ENCODE data around the gene ENO1. TPM values are rescaled to one million over a fixed set of nuclear protein-coding genes. Genes with fewer than 3 reads are reported as not detected.

ENO1 gene
- total RNA-seq, 1 donor from 2014 or later, result 1,108 TPM

- DNase-seq (ENCODE audit: extremely low read depth, low read depth, low spot score), result no peak
Measured at GRCh38 chr1:8871965-8872399, 6.5 kb downstream of the ENO1 start.

GRCh38 chr1:8871539-8871935, 6.9 kb downstream of the ENO1 start:
- DNase-seq (ENCODE audit: extremely low read depth, low read depth, low spot score), result no peak

- DNase-seq (ENCODE audit: extremely low read depth, low read depth, low spot score), result no peak
Measured at GRCh38 chr1:8870616-8871538, 7.6 kb downstream of the ENO1 start.

- no peak for DNase-seq (ENCODE audit: extremely low read depth, low read depth, low spot score)
Measured at GRCh38 chr1:8870103-8870502, 8.4 kb downstream of the ENO1 start.

DNA sequence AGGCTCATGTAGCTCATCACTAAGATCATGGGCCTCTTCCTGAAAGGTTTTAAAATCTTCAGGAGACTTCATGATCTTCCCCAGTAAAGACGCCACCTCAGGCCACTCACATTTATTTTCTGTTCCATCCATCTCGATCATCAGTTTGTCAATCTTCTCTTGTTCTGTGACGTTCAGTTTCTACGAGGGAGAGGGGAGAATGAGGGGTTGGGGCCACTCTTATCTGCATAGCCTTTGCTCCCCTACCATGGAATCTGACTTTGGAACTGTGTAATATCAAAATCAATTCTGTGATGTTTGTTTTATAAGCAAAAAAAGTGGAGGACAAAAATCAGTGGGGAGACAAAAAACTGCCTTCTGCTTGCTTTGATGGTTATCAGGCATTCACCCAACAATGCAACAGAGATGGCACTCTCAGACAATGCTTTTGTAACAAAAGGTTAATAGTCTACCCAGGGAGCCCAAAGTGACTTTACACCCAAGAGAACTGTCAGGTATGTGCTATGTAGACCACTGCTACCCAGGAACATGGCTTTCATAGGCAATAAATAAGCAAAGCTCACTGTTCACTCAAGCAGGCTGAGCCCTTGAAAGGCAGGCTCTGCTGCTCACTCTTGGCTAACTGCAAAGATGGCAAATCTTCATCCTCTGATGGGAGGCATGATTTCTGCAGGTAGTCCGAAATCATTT, 10.5 kb downstream of the ENO1 start:
- no peak for DNase-seq (ENCODE audit: extremely low read depth, low read depth, low spot score)

GRCh38 chr1:8866792-8867415, 11.6 kb downstream of the ENO1 start:
- no peak for DNase-seq (ENCODE audit: extremely low read depth, low read depth, low spot score)

GRCh38 chr1:8866173-8866791, 12.2 kb downstream of the ENO1 start:
- no peak for DNase-seq (ENCODE audit: extremely low read depth, low read depth, low spot score)

GRCh38 chr1:8864713-8865344, 13.7 kb downstream of the ENO1 start:
- DNase-seq (ENCODE audit: extremely low read depth, low read depth, low spot score), result no peak

- no peak for DNase-seq (ENCODE audit: extremely low read depth, low read depth, low spot score)
Measured at GRCh38 chr1:8863794-8864233, 14.7 kb downstream of the ENO1 start.

DNA sequence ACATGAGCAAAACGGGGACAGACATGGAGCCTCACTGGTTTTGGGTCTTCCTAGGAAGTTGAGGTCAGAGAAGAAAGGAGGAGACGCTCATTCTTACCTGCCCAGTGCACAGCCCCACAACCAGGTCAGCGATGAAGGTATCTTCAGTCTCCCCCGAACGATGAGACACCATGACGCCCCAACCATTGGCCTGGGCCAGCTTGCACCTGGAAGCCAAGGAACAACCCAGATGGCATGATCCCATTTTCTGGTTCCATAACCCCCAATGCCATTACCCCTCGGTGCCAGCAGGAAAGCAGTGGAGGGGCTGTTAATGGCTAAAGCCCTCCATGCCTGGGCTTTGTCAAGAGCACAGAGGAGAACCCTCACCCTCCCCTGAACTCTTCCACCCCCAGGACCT, 15.3 kb downstream of the ENO1 start:
- DNase-seq (ENCODE audit: extremely low read depth, low read depth, low spot score), result no peak

DNA sequence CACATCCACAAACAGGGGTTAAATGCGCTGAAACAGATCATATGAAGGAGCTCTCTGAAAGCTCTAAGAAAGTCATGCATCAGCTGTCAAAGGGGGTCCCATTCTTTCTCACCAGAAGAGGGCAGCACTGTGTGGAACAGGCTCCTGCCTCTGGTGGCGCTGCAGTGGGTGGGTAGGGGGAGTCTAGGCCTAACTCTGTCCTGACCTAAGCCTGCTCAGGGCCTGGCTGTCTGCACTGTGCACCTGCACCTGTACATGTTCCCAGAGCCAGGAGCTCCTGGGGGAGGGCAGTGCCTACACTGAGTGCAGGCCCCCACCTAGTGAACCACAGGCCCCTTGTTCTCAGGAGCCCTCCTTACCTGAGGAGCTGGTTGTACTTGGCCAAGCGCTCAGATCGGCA, 16.0 kb downstream of the ENO1 start:
- DNase-seq (ENCODE audit: extremely low read depth, low read depth, low spot score), result no peak

- no peak for DNase-seq (ENCODE audit: extremely low read depth, low read depth, low spot score)
Measured at GRCh38 chr1:8860738-8861516, 17.6 kb downstream of the ENO1 start.

DNA sequence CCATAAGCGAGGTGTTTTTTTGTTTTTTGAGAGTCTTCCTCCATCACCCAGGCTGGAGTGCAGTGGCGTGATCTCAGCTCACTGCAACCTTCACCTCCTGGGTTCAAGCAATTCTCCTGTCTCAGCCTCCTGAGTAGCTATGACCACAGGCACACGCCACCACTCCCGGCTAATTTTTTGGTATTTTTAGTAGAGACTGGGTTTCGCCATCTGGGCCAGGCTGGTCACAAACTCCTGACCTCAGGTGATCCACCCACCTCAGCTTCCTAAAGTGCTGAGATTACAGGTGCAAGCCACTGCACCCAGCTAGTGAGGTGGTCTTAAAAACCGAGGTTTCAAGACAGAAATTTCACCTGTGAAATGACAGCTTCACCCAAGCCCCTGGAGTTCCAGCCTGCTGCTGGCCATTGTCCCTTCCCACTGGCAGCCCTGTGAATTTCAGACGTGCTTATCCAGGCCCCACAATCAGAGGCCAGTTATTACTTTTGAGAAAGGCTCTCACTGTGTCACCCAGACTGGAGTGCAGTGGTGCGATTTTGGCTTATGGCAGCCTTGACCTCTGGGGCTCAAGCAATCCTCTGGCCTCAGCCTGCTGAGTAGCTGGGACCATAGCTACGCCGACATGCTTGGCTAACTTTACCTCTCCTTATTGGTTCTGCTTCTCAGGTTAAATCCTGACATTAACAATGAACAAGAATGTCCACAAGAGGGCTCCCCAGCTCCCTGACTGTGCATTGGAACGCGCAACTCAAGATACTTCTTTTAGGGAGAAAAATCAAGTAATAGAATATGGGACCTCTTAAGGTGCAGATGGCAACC, 19.4 kb downstream of the ENO1 start:
- no peak for DNase-seq (ENCODE audit: extremely low read depth, low read depth, low spot score)

- DNase-seq (ENCODE audit: extremely low read depth, low read depth, low spot score), result peak; percentile 93
Measured at GRCh38 chr1:8858112-8858668, 20.3 kb downstream of the ENO1 start.

DNA sequence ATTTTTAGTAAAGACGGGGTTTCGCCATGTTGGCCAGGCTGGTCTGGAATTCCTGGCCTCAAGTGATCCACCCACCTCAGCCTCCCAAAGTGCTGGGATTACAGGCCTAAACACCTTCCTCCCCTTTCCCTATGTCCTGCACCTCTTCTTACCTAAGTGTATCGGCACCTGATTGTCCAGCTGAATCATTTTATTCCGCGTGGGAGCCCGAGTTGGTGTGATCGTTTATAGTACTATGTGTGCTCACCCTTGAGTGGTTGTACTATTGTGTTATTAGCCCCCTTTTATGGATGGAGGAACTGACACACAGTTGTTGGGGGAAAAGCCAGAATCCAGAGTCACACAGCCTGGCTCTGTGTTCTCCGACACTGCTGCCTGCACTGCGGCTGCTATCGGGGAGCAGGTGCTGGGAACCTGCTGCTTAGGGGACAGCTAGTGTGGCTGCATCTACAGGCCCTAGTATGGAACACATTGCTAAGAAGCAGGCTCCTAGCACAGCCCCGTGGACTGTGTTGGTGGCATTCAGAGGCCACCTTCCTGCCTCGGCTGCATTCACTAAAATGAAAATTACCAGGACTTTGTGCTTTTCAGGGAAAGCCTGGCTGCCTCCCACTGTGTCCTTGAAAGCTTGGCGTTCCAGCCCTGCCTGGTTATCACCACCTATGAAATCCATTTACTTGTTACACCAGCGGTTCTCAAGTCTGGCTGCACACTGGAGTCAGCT, 21.6 kb downstream of the ENO1 start:
- DNase-seq (ENCODE audit: extremely low read depth, low read depth, low spot score), result no peak

- DNase-seq (ENCODE audit: extremely low read depth, low read depth, low spot score), result no peak
Measured at GRCh38 chr1:8854240-8854639, 24.2 kb downstream of the ENO1 start.

DNA sequence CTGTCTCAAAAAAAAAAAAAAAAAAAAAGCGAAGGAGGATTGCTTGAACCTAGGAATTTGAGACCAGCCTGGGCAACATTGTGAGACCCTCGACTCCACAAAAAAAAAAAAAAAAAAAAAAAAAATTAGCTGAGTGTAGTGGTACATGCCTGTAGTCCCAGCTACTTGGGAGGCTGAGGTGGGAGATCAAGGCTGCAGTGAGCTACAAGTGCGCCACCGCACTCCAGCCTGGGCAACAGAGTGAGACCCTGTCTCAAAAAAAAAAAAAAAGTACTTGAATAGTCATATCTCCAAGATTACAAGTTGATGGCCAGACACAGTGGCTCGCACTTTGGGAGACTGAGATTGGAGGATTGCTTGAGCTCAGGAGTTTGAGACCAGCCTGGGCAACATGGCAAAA, 27.4 kb downstream of the ENO1 start:
- DNase-seq (ENCODE audit: extremely low read depth, low read depth, low spot score), result no peak
